ENCODE results near the gene TMED10. TPM values are rescaled to one million over a fixed set of nuclear protein-coding genes. Genes with fewer than 3 reads are reported as not detected.

TMED10 gene
- total and polyA plus RNA-seq, 10 donors: 33.3 to 212 (median 171) TPM

DNA sequence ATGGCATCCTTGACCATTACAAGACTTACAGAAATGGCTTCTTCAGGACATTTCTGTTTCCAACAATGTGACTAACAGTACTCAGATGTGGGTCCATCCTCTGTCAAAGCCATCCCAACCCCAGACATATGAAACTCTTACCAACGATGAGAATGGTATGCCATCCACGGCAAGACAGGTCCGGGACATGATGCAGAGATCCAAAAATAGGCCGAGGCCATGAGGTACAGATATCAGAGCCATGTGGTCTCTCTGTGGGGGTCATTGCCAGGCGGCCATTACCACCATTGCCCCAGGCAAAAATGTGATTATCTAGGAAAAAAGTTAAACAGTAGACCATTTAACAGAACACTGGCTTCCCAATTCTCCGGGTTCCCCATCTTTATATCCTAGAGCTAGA lies 79.5 kb downstream of the TMED10 start:
- no peak overlapping the region for H3K4me3 ChIP-seq
- H3K9me3 ChIP-seq: no peaks in the 10 kb centered on the region
- no peak overlapping the region for H3K27ac ChIP-seq
- WGBS, 5 donors: 90 to 97% (median 95%) methylated on average over 6 of the region's 6 CpGs
- peaks cover 0 to 5% (median 0%) of the 10 kb centered on the region in 6 donors for H3K4me1 ChIP-seq
- peaks cover 7 to 100% (median 89%) of the 10 kb centered on the region in 6 donors for H3K36me3 ChIP-seq
- TF ChIP-seq POLR2AphosphoS5 (IDR thresholded peaks at IDR 0.05): no peak
- TF ChIP-seq POLR2A (IDR thresholded peaks at IDR 0.05): no peak
- TF ChIP-seq, protein P1, sequence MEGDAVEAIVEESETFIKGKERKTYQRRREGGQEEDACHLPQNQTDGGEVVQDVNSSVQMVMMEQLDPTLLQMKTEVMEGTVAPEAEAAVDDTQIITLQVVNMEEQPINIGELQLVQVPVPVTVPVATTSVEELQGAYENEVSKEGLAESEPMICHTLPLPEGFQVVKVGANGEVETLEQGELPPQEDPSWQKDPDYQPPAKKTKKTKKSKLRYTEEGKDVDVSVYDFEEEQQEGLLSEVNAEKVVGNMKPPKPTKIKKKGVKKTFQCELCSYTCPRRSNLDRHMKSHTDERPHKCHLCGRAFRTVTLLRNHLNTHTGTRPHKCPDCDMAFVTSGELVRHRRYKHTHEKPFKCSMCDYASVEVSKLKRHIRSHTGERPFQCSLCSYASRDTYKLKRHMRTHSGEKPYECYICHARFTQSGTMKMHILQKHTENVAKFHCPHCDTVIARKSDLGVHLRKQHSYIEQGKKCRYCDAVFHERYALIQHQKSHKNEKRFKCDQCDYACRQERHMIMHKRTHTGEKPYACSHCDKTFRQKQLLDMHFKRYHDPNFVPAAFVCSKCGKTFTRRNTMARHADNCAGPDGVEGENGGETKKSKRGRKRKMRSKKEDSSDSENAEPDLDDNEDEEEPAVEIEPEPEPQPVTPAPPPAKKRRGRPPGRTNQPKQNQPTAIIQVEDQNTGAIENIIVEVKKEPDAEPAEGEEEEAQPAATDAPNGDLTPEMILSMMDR (IDR thresholded peaks at IDR 0.05 in 8 of 11, conservative IDR thresholded peaks at IDR 0.05 in 3 of 11): no peak
- intact Hi-C loops (cut with DNase I; ENCODE audit: low total_unique reads): no loop called here
- no peaks in the 10 kb centered on the region for H3K27me3 ChIP-seq (replicated peaks in 1 of 7)
- no peak for DNase-seq

DNA sequence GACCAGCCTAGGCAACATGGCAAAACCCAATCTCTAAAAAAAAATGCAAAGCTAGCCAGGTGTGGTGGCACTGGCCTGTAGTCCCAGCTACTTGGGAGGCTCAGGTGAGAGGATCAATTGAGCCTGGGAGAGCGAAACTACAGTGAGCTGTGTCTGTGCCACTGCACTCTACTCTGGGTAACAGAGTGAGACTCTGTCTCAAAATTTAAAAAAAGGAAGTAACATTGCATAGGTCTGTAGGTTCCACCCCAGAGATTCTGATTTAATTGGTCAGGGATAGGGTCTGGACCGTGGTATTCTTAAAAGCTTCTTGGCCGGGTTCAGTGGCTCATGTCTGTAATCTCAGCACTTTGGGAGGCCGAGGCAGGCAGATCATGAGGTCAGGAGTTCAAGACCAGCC lies 80.7 kb downstream of the TMED10 start:
- no peaks in the 10 kb centered on the region for H3K27me3 ChIP-seq (replicated peaks in 1 of 7)
- H3K36me3 ChIP-seq: peaks cover 7 to 100% (median 90%) of the 10 kb centered on the region in 6 donors
- no peaks in the 10 kb centered on the region for H3K9me3 ChIP-seq
- peaks cover 0 to 5% (median 0%) of the 10 kb centered on the region in 6 donors for H3K4me1 ChIP-seq
- H3K4me3 ChIP-seq: no peak overlapping the region
- intact Hi-C loops (cut with DNase I; ENCODE audit: low total_unique reads): no loop called here
- TF ChIP-seq POLR2AphosphoS5 (IDR thresholded peaks at IDR 0.05) (no peak), POLR2A (IDR thresholded peaks at IDR 0.05) (no peak)
- TF ChIP-seq, protein P1 (IDR thresholded peaks at IDR 0.05 in 8 of 11, conservative IDR thresholded peaks at IDR 0.05 in 3 of 11): no peak
- 80 to 89% (median 85%) methylated on average over 4 of the region's 4 CpGs for WGBS, 5 donors
- H3K27ac ChIP-seq: no peak overlapping the region
- DNase-seq: no peak

DNA sequence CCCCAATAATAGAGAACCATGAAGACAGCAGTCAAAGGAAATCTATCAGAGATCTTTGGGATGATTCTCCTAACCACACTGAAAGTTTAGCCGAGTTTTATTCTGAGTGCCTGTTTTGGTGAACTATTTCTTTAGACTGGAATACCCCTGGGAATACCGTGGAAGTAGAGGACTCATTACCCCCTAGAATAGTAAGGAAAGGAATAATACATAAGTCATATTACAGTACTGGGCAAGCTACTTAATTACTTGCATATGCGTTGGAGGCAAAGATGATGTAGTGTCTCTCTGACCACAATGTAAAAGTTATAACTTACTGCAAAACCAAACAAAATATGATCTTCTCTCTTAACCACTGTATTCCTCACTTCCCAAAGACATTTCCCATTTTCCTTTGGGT lies 81.5 kb downstream of the TMED10 start:
- no peak overlapping the region for H3K4me3 ChIP-seq
- 92 to 98% (median 96%) methylated on average over 3 of the region's 3 CpGs for WGBS, 5 donors

DNA sequence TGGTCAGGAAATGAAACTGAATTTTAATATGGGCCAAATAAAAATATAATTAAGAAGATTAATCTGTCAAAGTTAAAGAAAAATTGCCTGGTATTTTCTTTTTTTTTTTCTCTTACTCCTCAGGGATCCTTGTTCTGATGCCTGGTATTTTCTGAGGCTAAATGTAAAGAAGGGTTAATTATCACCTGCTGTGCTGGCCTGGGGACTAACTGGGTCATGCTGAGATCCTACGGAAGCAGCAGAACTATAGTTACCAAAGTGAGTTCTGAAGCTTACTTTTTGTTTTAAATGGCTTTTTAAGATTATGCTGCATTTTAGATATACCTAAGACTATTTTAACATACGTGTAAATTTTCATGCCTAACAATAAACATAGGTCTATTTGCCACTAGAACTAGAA lies 83.7 kb downstream of the TMED10 start:
- WGBS, 5 donors: 89 to 99% (median 95%) methylated on average over 2 of the region's 2 CpGs
- Histone ChIP-seq H3K4me3 (no peak overlapping the region), H3K36me3 (peaks cover 3 to 100% (median 87%) of the 10 kb centered on the region in 6 donors), H3K27me3 (replicated peaks in 1 of 7) (no peaks in the 10 kb centered on the region), H3K27ac (no peak overlapping the region), H3K4me1 (peaks cover 0 to 5% (median 0%) of the 10 kb centered on the region in 6 donors), H3K9me3 (no peaks in the 10 kb centered on the region)
- intact Hi-C loops (cut with DNase I; ENCODE audit: low total_unique reads): no loop called here
- no peak for DNase-seq
- TF ChIP-seq, protein P1 (IDR thresholded peaks at IDR 0.05 in 8 of 11, conservative IDR thresholded peaks at IDR 0.05 in 3 of 11): no peak
- TF ChIP-seq POLR2A (IDR thresholded peaks at IDR 0.05) (no peak), POLR2AphosphoS5 (IDR thresholded peaks at IDR 0.05) (no peak)

More for the DNA sequence above, 81.5 kb downstream of the TMED10 start:
- peaks cover 7 to 100% (median 91%) of the 10 kb centered on the region in 6 donors for H3K36me3 ChIP-seq
- H3K27ac ChIP-seq: no peak overlapping the region
- DNase-seq: no peak
- intact Hi-C loops (cut with DNase I; ENCODE audit: low total_unique reads): no loop called here
- no peaks in the 10 kb centered on the region for H3K27me3 ChIP-seq (replicated peaks in 1 of 7)
- H3K4me1 ChIP-seq: peaks cover 0 to 5% (median 0%) of the 10 kb centered on the region in 6 donors
- TF ChIP-seq, protein P1 (IDR thresholded peaks at IDR 0.05 in 8 of 11, conservative IDR thresholded peaks at IDR 0.05 in 3 of 11): no peak
- TF ChIP-seq POLR2AphosphoS5 (IDR thresholded peaks at IDR 0.05): no peak
- TF ChIP-seq POLR2A (IDR thresholded peaks at IDR 0.05): no peak
- no peaks in the 10 kb centered on the region for H3K9me3 ChIP-seq

All from spleen (tissue), 11 donors.